Kidney glomerular epithelial cell (primary cell): ENCODE results near the gene PPP1R7.
A peak's percentile ranks its signal among the peaks of the same experiment; 100 is the strongest.

Experiments
- DNase-seq: peaks from one replicate; lab custom pipeline; 2025; lab: John Stamatoyannopoulos, UW

Gene PPP1R7

GRCh38 chr2:241141214-241141770 is 9.0 kb upstream of the PPP1R7 start:
- no peak for DNase-seq

GRCh38 chr2:241142063-241142462 is 8.2 kb upstream of the PPP1R7 start:
- DNase-seq: no peak

- no peak for DNase-seq
These were observed 7.7 kb upstream of the PPP1R7 start for GRCh38 chr2:241142593-241142992.

GRCh38 chr2:241146286-241146685 is 4.0 kb upstream of the PPP1R7 start:
- no peak for DNase-seq

GRCh38 chr2:241147336-241147735 is 2.9 kb upstream of the PPP1R7 start:
- no peak for DNase-seq

GRCh38 chr2:241148239-241148638 is 2.0 kb upstream of the PPP1R7 start:
- DNase-seq: no peak

GRCh38 chr2:241148891-241149674 is 1.2 kb upstream of the PPP1R7 start, which contains the start of gene PASK:
Gene PASK, minus strand, starts transcription at chr2:241149472. Its CDS starts 6,440 bp downstream, at chr2:241143032.
- DNase-seq: peak; percentile 92

GRCh38 chr2:241149675-241149924 is 667 bp upstream of the PPP1R7 start:
- DNase-seq: no peak

GRCh38 chr2:241150660-241151530 is 628 bp downstream of the PPP1R7 start:
- no peak for DNase-seq

GRCh38 chr2:241151934-241152660 is 1.8 kb downstream of the PPP1R7 start:
- no peak for DNase-seq

- DNase-seq: no peak
These were observed 3.3 kb downstream of the PPP1R7 start for GRCh38 chr2:241153616-241154015.

GRCh38 chr2:241154915-241155314 is 4.6 kb downstream of the PPP1R7 start:
- no peak for DNase-seq

GRCh38 chr2:241155936-241156335 is 5.7 kb downstream of the PPP1R7 start:
- DNase-seq: no peak

- DNase-seq: no peak
These were observed 6.7 kb downstream of the PPP1R7 start for GRCh38 chr2:241156971-241157441.

- DNase-seq: peak; percentile 1
These were observed 7.7 kb downstream of the PPP1R7 start for GRCh38 chr2:241157841-241158545.

- no peak for DNase-seq
These were observed 8.3 kb downstream of the PPP1R7 start for GRCh38 chr2:241158546-241158900.

- DNase-seq: no peak
These were observed 8.8 kb downstream of the PPP1R7 start for GRCh38 chr2:241159116-241159515.

- DNase-seq: no peak
These were observed 10.1 kb downstream of the PPP1R7 start for GRCh38 chr2:241160318-241160717.

- DNase-seq: no peak
These were observed 11.5 kb downstream of the PPP1R7 start for GRCh38 chr2:241161646-241162281.

- no peak for DNase-seq
These were observed 13.4 kb downstream of the PPP1R7 start for GRCh38 chr2:241163601-241164118.

GRCh38 chr2:241168366-241168765 is 18.1 kb downstream of the PPP1R7 start:
- DNase-seq: no peak
